HL-60 (cell line): ENCODE measurements around the gene LIMCH1.

Experiments
- CTCF ChIP-seq: IDR thresholded peaks from one replicate; pipeline ENCODE4 v1.5.1; 2011; ENCODE audit warnings: low read length, control low read depth, inconsistent platforms; ENCODE audit not compliant: insufficient read depth
- GABPA ChIP-seq: IDR thresholded peaks from 2 replicates; pipeline ENCODE4 v1.6.1; 2012; ENCODE audit warnings: low read depth
- POLR2AphosphoS5 ChIP-seq: IDR thresholded peaks from 2 replicates; pipeline ENCODE4 v1.6.1; 2012; ENCODE audit warnings: low read depth
- REST ChIP-seq: IDR thresholded peaks from 2 replicates; pipeline ENCODE4 v1.6.1; 2012; ENCODE audit warnings: low read depth; ENCODE audit not compliant: insufficient replicate concordance

GRCh38 chr4:41551536-41551935 is 13.6 kb downstream of the LIMCH1 start:
- no peak for TF ChIP-seq POLR2AphosphoS5
- no peak for TF ChIP-seq CTCF
- no peak for TF ChIP-seq REST
- no peak for TF ChIP-seq GABPA
